DOHH2 (cell line): ENCODE results near the gene TESMIN.

Source experiments
- H3F3A ChIP-seq: fragments of 200-600 bp; sonication (generic), shearing (Covaris generic); 2 replicates; pipeline ENCODE4 v1.6.0; 2016; ENCODE audit warnings: antibody characterized with exemption, mild to moderate bottlenecking; ENCODE audit not compliant: control insufficient read depth, insufficient read depth
- H3K27ac ChIP-seq: fragments of 200-600 bp; sonication (generic); 2 replicates; pipeline ENCODE4 v1.5.1; 2014; ENCODE audit warnings: low read depth, mild to moderate bottlenecking, low read length, moderate library complexity
- H3K27me3 ChIP-seq: fragments of 200-600 bp; sonication (generic); 2 replicates; pipeline ENCODE4 v1.6.1; 2014; ENCODE audit warnings: mild to moderate bottlenecking, low read length, mixed read lengths; ENCODE audit not compliant: control insufficient read depth
- H3K36me3 ChIP-seq: fragments of 200-600 bp; sonication (generic); 2 replicates; pipeline ENCODE4 v1.6.1; 2014; ENCODE audit warnings: mild to moderate bottlenecking, low read length, moderate library complexity, mixed read lengths; ENCODE audit not compliant: control insufficient read depth
- H3K4me1 ChIP-seq: fragments of 200-600 bp; sonication (generic); 2 replicates; pipeline ENCODE4 v1.6.1; 2014; ENCODE audit warnings: mild to moderate bottlenecking, low read length, mixed read lengths; ENCODE audit not compliant: control insufficient read depth
- H3K4me2 ChIP-seq: fragments of 200-600 bp; sonication (generic); 2 replicates; pipeline ENCODE4 v1.6.0; 2014; ENCODE audit warnings: mild to moderate bottlenecking, low read length, moderate library complexity
- H3K4me3 ChIP-seq: fragments of 200-600 bp; sonication (generic); 2 replicates; pipeline ENCODE4 v1.5.1; 2014; ENCODE audit warnings: mild to moderate bottlenecking, low read length, mixed read lengths
- H3K79me2 ChIP-seq: fragments of 200-600 bp; sonication (generic); 2 replicates; pipeline ENCODE4 v1.6.1; 2014; ENCODE audit warnings: mild to moderate bottlenecking, low read length, mixed read lengths; ENCODE audit not compliant: control insufficient read depth
- H3K9me2 ChIP-seq: fragments of 200-600 bp; sonication (generic); replicated peaks from 2 replicates; pipeline ENCODE4 v1.6.1; 2014; ENCODE audit warnings: mild to moderate bottlenecking, low read length, mixed read lengths; ENCODE audit not compliant: control insufficient read depth
- H3K9me3 ChIP-seq: fragments of 200-600 bp; sonication (generic); 2 replicates; pipeline ENCODE4 v1.6.1; 2014; ENCODE audit warnings: antibody characterized with exemption, low read length, mixed read lengths; ENCODE audit not compliant: control insufficient read depth, insufficient read depth
- H4K20me1 ChIP-seq: fragments of 200-600 bp; sonication (generic); 2 replicates; pipeline ENCODE4 v1.6.0; 2014; ENCODE audit warnings: low read depth, mild to moderate bottlenecking, antibody characterized with exemption, low read length, moderate library complexity; ENCODE audit not compliant: control insufficient read depth, insufficient read depth
- CTCF ChIP-seq: fragments of 200-600 bp; sonication (generic); IDR thresholded peaks from one replicate; pipeline ENCODE4 v1.5.1; 2014; ENCODE audit warnings: antibody characterized with exemption, mild to moderate bottlenecking, low read depth, low read length; ENCODE audit not compliant: poor library complexity, severe bottlenecking
- EZH2phosphoT487 ChIP-seq: fragments of 200-600 bp; sonication (generic); IDR thresholded peaks from 2 replicates; pipeline ENCODE4 v1.6.1; 2017; ENCODE audit warnings: borderline replicate concordance, mild to moderate bottlenecking, antibody characterized with exemption, low read length, moderate library complexity, mixed read lengths

Gene TESMIN

GRCh38 chr11:68687311-68687710, 64.0 kb downstream of the TESMIN start:
- TF ChIP-seq CTCF = no peak
- TF ChIP-seq EZH2phosphoT487 = no peak
- Histone ChIP-seq H3K79me2 (no peaks in the 10 kb centered on the region), H3K4me2 (no peak overlapping the region), H3K4me1 (no peaks in the 10 kb centered on the region), H3K27me3 (no peaks in the 10 kb centered on the region), H3F3A (no peaks in the 10 kb centered on the region), H3K9me2 (no peaks in the 10 kb centered on the region), H4K20me1 (no peaks in the 10 kb centered on the region), H3K4me3 (no peak overlapping the region), H3K9me3 (no peaks in the 10 kb centered on the region), H3K27ac (no peak overlapping the region), H3K36me3 (no peaks in the 10 kb centered on the region)

- H3K27me3 ChIP-seq = no peaks in the 10 kb centered on the region
- TF ChIP-seq CTCF (no peak), EZH2phosphoT487 (no peak)
- no peak overlapping the region for H3K4me2 ChIP-seq
- H3K79me2 ChIP-seq = no peaks in the 10 kb centered on the region
- no peaks in the 10 kb centered on the region for H3K9me2 ChIP-seq
- H3K4me3 ChIP-seq = no peak overlapping the region
- H3K36me3 ChIP-seq = no peaks in the 10 kb centered on the region
- no peaks in the 10 kb centered on the region for H4K20me1 ChIP-seq
- H3K27ac ChIP-seq = no peak overlapping the region
- no peaks in the 10 kb centered on the region for H3K9me3 ChIP-seq
- H3F3A ChIP-seq = no peaks in the 10 kb centered on the region
- no peaks in the 10 kb centered on the region for H3K4me1 ChIP-seq
Measured at GRCh38 chr11:68686486-68686885, 64.8 kb downstream of the TESMIN start.

GRCh38 chr11:68685656-68686380, 65.5 kb downstream of the TESMIN start:
- no peak overlapping the region for H3K27ac ChIP-seq
- no peaks in the 10 kb centered on the region for H3K27me3 ChIP-seq
- no peaks in the 10 kb centered on the region for H3K9me3 ChIP-seq
- H4K20me1 ChIP-seq = no peaks in the 10 kb centered on the region
- no peak overlapping the region for H3K4me2 ChIP-seq
- TF ChIP-seq CTCF = no peak
- no peak for TF ChIP-seq EZH2phosphoT487
- H3K79me2 ChIP-seq = no peaks in the 10 kb centered on the region
- H3K36me3 ChIP-seq = no peaks in the 10 kb centered on the region
- no peaks in the 10 kb centered on the region for H3K9me2 ChIP-seq
- H3K4me3 ChIP-seq = no peak overlapping the region
- no peaks in the 10 kb centered on the region for H3K4me1 ChIP-seq
- no peaks in the 10 kb centered on the region for H3F3A ChIP-seq
